HG03039 (cell line): ENCODE measurements around the gene SPINK7.
"Not testable (repeated sequence)": the region's sequence is repeated elsewhere in the genome, so short reads cannot be mapped to it uniquely, and the experiment has no call there.

Experiments
- ATAC-seq: cut with Tn5 transposase; IDR thresholded peaks from one replicate; pipeline ENCODE4 v1.9.1; 2021; ENCODE audit warnings: mild to moderate bottlenecking, moderate library complexity; ENCODE audit not compliant: unreplicated experiment

SPINK7 gene

DNA sequence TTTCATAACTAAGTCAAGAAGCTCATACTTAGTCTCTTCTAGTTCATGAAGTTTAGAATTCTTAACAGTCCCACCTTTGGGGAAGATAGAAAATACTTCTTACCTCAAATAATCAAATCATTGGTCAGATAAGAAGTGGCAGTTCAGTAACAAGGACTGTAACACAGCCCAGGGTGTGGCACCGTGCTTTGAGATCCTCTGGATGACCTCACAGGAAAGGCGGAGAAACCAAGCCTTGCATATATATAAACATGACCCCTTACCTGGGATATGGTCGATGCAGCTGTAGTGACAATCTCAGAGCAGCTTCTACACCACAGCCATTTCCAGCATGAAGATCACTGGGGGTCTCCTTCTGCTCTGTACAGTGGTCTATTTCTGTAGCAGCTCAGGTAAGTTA is at the start of gene SPINK7:
Gene SPINK7, plus strand, starts transcription at position 271 of the 400 bp plus-strand sequence. Its CDS starts 61 bp downstream, at position 332.
- no peak for ATAC-seq

DNA sequence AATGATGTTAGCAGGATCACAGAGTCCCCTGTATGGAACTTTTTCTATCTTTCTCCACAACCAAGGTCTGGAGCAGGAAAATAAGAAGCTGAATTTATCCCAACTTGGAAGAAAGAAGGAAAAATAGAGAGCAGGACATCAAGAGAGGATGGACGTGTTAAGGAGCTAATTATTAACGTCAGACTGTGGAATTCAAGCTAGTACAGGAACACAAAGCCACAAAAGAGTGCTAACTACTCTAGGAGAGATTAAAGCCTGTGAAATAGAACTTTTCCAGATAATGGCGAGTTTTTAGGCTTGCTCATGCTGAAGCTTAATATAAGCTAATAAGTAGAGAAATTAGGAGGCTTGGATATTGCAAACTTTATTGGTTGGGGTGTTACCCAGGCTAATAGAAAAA is 44.3 kb upstream of the SPINK7 start:
- ATAC-seq: no peak

DNA sequence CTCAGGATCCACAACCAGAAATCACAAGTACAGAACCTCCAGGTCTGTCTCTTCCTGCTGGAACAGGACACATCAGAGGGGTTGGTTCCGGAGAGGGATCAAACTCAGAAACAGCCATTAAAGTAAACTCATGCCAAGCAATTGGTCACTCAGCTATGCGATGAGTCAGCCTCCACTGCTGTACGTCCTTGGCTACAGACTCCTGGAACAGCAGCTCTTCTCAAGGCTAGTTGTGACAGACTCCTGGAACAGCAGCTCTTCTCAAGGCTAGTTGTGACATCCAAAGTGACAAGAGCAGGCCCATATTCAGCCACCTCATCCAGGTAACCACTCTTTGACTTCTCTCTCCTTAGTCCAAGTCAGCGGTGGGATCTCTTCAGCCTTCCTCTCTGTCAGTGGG is 43.7 kb upstream of the SPINK7 start, which contains the start of gene SPINK13:
Gene SPINK13, plus strand, starts transcription at position 229 of the 400 bp plus-strand sequence. CDS start 1,279 bp downstream, outside the sequence.
- no peak for ATAC-seq

DNA sequence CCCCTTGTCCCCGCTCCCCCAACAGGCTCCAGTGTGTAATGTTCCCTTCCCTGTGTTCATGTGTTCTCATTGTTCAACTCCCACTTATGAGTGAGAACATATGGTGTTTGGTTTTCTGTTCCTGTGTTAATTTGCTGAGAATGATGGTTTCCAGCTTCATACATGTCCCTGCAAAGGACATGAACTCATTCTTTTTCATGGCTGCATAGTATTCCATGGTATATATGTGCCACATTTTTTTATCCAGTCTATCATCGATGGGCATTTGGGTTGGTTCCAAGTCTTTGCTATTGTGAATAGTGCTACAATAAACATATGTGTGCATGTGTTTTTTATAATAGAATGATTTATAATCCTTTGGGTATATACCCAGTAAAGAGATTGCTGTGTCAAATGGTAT is 37.1 kb upstream of the SPINK7 start:
- ATAC-seq: not testable (repeated sequence)

DNA sequence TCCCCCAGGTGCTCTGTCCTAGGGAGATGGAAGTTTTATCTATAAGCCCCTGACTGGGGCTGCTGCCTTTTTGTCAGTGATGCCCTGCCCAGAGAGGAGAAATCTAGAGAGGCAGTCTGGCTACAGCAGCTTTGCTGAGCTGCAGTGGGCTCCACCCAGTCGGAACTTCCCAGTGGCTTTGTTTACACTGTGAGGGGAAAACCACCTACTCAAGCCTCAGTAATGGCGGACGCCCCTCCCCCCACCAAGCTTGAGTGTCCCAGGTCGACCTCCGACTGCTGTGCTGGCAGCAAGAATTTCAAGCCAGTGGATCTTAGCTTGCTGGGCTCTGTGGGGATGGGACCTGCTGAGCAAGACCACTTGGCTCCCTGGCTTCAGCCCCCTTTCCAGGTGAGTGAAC is 31.3 kb upstream of the SPINK7 start:
- not testable (repeated sequence) for ATAC-seq

DNA sequence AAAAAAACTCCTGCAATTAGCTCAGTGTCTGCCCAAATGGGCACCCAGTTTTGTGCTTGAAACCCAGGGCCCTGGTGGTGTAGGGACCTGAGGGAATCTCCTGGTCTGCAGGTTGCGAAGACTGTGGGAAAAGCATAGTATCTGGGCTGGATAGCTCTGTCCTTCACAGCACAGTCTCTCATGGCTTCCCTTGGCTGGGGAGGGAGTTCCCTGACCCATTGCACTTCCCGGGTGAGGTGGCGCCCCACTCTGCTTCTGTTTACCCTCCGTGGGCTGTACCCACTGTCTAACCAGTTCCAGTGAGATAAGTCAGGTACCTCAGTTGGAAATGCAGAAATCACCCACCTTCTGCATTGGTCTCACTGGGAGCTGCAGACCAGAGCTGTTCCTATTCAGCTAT is 30.9 kb upstream of the SPINK7 start:
- ATAC-seq: not testable (repeated sequence)

DNA sequence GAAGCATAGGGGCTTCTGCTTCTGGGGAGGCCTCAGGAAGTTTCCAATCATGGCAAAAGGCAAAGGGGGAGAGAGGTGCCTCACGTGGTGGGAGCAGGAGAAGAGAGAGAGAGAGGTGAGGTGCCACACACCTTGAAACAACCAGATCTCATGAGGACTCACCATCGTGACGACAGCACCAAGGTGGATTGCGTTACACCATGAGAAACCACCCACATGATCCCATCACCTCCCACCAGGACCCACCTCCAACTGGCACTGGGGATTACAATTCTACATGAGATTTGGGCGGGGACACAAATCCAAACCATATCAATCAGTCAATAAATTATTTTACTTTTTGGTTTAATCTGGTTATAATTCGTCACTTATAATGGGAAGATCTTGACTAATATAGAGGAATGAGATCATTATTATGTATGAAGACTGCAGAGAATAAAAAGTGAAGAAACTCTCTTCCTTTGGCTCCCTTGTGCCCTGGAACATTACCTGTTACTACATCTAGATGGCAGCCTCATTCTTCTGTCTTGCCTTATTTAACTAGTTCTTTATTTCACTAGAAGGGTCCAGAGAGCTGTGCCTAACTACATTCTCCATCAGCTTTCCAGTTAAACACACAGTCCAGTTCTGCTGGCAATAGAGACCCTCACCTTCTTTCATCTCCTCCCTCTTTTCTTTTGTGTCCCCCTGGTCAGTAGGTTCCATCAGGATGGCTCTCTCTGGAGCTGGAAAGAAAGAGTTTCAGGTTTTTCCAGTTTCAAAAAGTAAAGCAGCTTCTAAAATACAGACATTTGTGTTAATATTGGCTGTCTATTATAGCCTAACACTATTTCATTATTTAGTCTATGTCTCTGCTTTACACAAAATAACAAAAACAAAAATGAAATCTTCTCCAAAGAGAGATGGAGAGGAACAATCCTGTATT is 21.7 kb upstream of the SPINK7 start:
- ATAC-seq: no peak

DNA sequence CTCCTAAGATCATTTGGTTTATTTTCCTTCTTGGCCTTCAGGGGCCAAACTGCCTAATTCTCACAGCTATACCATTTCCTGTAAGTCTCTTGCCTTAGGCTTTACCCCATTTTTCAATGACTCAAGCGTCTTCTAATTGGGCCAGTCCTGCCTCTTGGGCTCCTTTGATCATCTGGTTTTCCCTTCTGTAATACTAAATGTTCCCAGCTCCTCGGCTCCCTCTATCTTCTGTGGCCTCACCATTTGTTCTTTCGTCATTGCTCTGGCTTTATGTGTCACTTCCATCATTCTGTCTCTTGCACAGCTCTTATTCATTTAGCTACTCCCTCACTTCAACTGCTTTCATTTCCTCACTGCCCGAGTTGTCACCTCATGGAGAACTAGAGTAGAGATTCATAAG is 14.5 kb upstream of the SPINK7 start:
- ATAC-seq: no peak

DNA sequence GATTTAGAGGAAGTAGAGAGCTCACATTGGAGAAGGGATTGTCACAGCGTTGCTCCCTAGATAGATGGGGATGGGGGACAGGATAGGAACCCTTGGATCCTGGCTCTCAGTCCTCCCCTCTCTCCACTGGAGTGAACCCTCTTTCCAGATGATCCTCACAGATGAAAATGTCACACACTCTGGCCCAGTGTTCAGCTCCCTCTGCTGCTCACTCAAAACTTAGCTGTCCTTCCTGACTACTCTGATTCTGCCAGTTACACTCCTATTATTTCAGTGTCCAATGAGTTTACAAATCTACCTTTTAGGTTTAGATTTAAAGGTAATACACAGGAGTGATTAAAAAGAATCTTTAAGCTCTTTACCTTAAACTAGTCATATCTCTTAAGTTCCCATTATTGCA is 5.8 kb upstream of the SPINK7 start:
- no peak for ATAC-seq

DNA sequence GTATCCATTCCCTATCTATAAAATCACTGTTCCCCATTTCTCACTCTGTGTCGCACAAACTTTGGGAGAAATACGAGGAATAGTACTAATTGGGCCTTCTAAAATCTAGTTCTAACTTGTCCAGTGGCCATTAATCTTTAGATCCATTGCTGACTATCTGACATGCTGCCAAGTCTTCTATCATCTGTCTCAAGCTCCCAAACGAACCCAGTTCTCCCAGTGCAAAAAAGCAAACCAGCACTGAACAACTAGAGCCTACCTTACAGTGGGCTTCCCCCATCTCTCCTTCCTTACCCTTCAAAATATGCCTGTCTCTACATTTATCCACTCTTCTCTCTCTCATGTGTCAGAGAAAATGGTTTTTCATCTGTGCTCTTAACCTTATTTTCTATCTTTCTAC is 3.2 kb upstream of the SPINK7 start:
- ATAC-seq: no peak

DNA sequence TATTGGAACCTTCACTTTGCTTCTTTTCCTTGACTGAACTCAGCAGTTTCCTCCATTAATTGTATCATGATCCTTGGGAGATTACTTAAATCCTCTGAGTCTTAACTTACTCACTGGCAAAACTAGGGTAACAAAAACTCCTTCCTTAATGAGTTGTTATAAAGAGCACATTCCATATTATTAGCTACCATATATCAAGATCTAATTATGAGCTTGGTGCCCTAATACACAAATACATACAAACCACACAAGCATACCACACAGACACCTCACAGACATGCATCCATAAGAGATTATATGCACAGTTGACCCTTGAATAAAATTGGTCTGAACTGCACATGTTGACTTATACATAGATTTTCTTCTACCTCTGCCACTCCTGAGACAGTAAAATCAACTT is 2.5 kb upstream of the SPINK7 start:
- ATAC-seq: no peak

DNA sequence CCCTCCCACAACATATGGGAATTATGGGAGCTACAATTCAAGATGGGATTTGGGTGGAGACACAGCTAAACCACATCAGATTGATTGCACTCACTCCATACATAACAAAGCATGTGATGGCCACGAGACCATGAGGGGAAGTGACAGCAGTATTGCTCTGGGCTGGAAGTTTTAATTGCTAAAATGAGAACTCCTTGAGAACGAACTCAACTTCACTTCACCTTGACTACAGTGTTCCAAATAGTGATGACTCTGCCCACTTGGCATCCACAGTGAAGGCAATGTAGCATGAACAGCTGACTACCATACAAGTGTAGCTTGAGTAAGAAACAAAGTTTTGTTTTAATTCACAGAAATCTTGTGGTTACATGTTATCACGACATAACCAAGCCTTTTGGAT is 739 bp upstream of the SPINK7 start:
- ATAC-seq: no peak

DNA sequence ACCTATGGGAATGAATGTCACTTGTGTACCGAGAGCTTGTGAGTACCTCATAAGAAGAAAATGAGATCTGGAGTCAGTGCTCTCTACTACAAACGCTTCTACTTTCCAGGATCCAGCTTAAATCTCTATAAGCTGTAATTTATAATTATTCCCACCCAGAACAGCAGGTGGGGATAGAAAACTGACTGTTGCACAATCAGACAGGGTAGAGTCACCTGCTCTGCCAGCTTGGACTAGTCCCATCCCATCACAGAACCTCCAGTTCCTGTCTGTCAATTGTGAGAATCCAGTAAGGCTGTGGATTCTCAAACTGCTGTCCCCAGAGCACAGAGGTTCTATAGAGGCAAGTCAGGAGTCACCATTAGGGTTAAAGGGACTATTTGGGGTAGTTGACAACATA is 2.0 kb downstream of the SPINK7 start:
- ATAC-seq: no peak

DNA sequence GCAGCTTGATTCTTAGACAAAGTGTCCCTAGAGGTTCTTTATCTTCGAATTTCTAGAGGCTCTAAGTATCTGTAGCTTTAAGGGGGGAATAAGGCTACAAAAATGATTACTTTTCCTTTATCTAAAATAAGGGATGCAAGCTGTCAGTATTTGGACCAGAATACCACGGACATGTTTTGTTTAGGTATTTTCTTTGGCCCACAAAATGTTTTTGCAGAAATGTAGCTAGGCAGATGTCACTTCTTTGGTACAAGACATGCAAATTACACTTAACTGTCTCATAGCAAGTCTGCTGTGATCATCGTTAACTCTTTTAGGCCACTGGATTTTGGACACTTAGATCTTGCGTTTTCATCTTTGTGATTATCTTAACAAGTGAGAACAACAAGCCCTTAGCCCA is 2.5 kb downstream of the SPINK7 start:
- no peak for ATAC-seq

DNA sequence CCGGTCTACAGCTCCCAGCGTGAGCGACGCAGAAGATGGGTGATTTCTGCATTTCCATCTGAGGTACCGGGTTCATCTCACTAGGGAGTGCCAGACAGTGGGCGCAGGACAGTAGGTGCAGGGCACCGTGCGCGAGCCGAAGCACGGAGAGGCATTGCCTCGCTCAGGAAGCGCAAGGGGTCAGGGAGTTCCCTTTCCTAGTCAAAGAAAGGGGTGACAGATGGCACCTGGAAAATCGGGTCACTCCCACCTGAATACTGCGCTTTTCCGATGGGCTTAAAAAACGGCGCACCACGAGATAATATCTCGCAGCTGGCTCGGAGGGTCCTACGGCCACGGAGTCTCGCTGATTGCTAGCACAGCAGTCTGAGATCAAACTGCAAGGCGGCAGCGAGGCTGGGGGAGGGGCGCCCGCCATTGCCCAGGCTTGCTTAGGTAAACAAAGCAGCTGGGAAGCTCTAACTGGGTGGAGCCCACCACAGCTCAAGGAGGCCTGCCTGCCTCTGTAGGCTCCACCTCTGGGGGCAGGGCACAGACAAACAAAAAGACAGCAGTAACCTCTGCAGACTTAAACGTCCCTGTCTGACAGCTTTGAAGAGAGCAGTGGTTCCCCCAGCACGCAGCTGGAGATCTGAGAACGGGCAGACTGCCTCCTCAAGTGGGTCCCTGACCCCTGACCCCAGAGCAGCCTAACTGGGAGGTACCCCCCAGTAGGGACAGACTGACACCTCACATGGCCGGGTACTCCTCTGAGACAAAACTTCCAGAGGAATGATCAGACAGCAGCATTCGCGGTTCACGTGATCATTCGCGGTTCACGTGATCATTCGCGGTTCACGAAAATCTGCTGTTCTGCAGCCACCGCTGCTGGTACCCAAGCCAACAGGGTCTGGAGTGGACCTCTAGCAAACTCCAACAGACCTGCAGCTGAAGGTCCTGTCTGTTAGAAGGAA is 8.1 kb downstream of the SPINK7 start:
- ATAC-seq: not testable (repeated sequence)

DNA sequence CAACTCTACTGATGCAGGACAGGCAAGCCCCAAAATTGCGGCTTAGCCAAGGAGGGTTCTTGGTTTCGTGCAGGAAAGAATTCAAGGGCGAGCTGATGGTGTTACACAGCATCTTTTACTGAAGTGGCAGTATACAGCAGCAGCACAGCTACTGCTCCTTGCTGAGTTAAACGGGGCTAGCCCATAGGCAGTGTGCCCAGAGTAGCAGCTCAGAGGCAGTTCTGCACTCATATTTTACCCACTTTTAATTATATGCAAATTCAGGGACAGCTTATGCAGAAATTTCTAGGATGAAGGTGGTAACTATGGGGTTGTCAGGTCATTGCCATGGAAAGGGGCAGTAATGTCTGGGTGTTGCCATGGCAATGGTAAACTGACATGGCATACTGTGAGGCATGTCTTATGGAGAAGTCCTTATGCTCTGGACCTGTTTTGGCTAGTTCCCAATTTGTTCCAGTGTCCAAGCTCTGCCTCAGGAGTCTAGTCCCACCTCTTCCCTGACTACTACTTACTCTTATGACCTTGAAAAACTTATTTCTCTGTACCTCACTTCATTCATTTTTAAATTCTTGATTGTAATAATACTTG is 21.1 kb downstream of the SPINK7 start:
- no peak for ATAC-seq

DNA sequence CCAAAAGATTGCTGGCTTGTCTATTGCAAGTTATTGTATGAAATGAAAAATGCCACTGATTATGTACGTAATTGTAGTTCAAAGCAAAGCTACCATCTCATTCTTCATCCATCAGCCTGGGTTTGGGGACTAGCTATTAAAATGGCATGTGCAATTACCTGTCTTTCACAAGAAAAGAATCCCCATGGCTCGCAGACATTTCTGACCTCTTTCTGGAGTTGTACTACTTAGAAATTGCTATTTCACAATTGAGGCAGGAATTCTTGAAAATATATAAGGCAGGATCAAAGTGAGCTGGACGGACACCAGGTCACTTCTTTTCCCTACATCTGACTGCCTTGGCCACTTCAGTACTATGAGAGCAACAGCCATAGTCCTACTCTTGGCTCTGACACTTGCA is 23.0 kb downstream of the SPINK7 start, which contains the start of gene SPINK9:
Gene SPINK9, plus strand, starts transcription at position 301 of the 400 bp plus-strand sequence. Its CDS starts 55 bp downstream, at position 356.
- no peak for ATAC-seq

DNA sequence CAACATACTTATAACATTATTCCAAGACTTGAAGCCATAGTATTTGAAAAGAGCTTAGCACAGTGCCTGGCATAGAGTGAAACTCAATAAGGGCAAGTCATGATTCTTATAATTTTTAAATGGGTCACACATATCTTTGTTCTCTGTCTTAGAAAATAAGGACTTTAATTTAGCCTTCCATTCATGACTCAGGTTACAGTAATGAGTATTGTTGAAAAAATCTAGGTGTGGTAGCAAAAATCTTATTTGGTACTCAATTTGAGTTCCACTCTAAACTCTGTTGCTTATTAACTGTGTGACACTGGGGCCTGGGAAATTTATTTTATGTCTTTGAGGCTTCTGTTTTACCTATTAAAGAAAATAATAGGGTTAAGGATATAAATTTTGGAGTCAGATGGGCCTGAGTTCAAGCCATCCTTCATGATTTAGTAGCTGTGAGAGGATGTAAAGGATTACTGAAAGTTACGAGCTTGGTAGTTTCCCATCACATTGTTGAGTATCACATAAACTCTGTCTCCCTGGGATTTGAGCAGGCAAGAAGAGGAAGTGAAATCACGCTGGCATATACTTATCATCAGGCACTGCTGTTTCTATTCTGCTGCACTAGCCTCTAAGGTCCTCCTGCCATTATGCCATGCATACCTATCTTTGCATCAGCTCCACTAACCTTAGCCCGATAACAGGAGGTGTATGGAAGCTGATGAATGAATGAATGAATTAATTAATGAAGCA is 24.6 kb downstream of the SPINK7 start:
- peak; percentile 61 for ATAC-seq

DNA sequence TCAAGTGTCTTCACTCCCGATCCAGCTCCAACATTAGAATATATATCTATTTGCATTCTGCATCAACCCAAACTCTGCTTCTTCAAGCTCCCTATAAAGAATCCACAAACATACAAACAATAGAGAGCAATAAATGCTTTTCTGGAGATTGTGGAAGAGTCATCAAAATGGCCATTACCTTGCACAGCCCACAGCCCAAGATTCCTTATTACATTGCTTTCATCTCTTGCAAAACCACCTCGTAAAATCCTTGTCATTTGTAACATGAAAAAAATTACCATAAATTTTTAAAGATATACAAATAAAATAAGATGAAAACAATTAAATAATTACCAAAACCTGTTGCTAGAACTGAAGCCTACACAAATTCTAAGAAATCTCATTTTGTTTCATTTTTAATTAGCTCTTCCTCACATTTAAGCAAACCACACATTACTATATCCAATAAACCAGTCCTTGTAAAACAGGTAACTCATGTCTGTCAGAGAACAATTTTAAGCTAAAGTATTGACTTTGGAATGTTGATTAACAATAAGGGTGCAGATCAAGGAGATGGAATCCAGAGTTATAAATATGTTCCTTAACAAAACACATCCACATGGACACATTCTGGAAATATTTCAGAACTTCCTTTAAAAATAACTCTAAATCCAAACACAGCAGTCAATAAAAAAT is 30.3 kb downstream of the SPINK7 start:
- ATAC-seq: no peak

DNA sequence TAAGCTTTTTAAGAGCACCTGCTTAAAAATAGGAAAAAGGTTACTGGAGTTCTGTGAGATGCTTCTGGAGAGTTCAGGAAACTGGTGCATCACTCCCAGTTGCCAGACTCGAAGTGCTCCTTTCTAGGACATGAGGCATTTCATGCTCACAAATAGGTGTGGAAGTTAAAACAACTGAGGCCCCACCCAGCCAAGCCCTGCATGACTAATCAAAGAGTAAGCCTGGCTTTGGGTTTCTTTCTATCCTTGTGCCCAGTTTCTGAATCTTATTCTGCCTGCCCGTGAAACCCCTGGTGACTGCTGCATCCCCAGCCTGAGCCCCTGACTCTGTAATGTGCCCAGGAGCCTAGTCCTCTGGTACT is 30.8 kb downstream of the SPINK7 start:
- no peak for ATAC-seq
